ENCODE results near the gene TMEM213. TPM values are rescaled to one million over a fixed set of nuclear protein-coding genes. Genes with fewer than 3 reads are reported as not detected.

The TMEM213 gene
- polyA plus RNA-seq, 1 donor: 0.13 TPM

- no peak for DNase-seq
Observed at GRCh38 chr7:138843632-138844580, 46.1 kb downstream of the TMEM213 start.

- DNase-seq: no peak
Observed at GRCh38 chr7:138845711-138846110, 47.9 kb downstream of the TMEM213 start.

GRCh38 chr7:138848056-138848980, 50.5 kb downstream of the TMEM213 start:
- no peak for DNase-seq

- DNase-seq: no peak
Observed at GRCh38 chr7:138849701-138850100, 51.9 kb downstream of the TMEM213 start.

GRCh38 chr7:138852469-138852868, 54.7 kb downstream of the TMEM213 start:
- no peak for DNase-seq

GRCh38 chr7:138853448-138853847, 55.7 kb downstream of the TMEM213 start:
- DNase-seq: no peak

GRCh38 chr7:138854115-138854645, 56.4 kb downstream of the TMEM213 start:
- no peak for DNase-seq

- no peak for DNase-seq
Observed at GRCh38 chr7:138857728-138858127, 59.9 kb downstream of the TMEM213 start.

- no peak for DNase-seq
Observed at GRCh38 chr7:138861051-138861450, 63.3 kb downstream of the TMEM213 start.

GRCh38 chr7:138863931-138864330, 66.1 kb downstream of the TMEM213 start:
- no peak for DNase-seq

GRCh38 chr7:138864667-138865066, 66.9 kb downstream of the TMEM213 start:
- no peak for DNase-seq

GRCh38 chr7:138865843-138866242, 68.0 kb downstream of the TMEM213 start:
- DNase-seq: no peak

- DNase-seq: no peak
Observed at GRCh38 chr7:138866353-138866752, 68.6 kb downstream of the TMEM213 start.

- no peak for DNase-seq
Observed at GRCh38 chr7:138867744-138868143, 70.0 kb downstream of the TMEM213 start.

- DNase-seq: no peak
Observed at GRCh38 chr7:138868711-138869110, 70.9 kb downstream of the TMEM213 start.

GRCh38 chr7:138869353-138869752, 71.6 kb downstream of the TMEM213 start:
- no peak for DNase-seq

GRCh38 chr7:138871065-138871813, 73.4 kb downstream of the TMEM213 start:
- DNase-seq: no peak

GRCh38 chr7:138871814-138872090, 74.0 kb downstream of the TMEM213 start:
- no peak for DNase-seq

- DNase-seq: no peak
Observed at GRCh38 chr7:138872576-138872975, 74.8 kb downstream of the TMEM213 start.

- DNase-seq: no peak
Observed at GRCh38 chr7:138873220-138873892, 75.6 kb downstream of the TMEM213 start.

- no peak for DNase-seq
Observed at GRCh38 chr7:138875794-138876193, 78.0 kb downstream of the TMEM213 start.

GRCh38 chr7:138876326-138876725, 78.5 kb downstream of the TMEM213 start:
- no peak for DNase-seq

All from hindlimb muscle (tissue), 1 donor.